K562 (cell line): Measurements from ENCODE around the gene SLC1A4. TPM values are rescaled to one million over a fixed set of nuclear protein-coding genes. Genes with fewer than 3 reads are reported as not detected.

Experiments used
- ATAC-seq: fragments of 200-7000 bp; cut with Tn5 transposase; 3 replicates; pipeline ENCODE4 v1.9.1; 2020; ENCODE audit warnings: moderate library complexity
- BruUV-seq: library from RNA; stranded (reverse); fragments of 400-500 nt; replicated peaks from 2 replicates; lab custom pipeline; 2021; lab: Mats Ljungman, UMichigan
- CTCF ChIA-PET: fragments of 300-600 bp; formaldehyde crosslinking; extraction: SDS; loops from one replicate; lab custom pipeline; 2021; ENCODE audit warnings: low intra/inter-chr PET ratio; lab: Yijun Ruan, JAX
- POLR2A ChIA-PET: fragments of 300-600, 350-650 bp; sonication (Branson Sonifier 250); formaldehyde crosslinking; extraction: SDS; loops from one replicate; lab custom pipeline; 2021; ENCODE audit warnings: antibody characterized with exemption, inconsistent platforms; lab: Yijun Ruan, JAX
- DNase-seq, 4 experiments: peaks; one replicate each; pipeline versions ENCODE4 v3.0.0 to v3.0.0-alpha.2; 2011 to 2018; ENCODE audit warnings: low spot score in 3 of 4, mixed read lengths in 3 of 4; ENCODE audit errors: extremely low read depth in 1 of 4
- FAIRE-seq: peaks from 2 replicates; lab custom pipeline; 2011; peaks lifted over from hg19 to GRCh38; lab: Jason Lieb, UNC
- H2AFZ ChIP-seq: 2 replicates; pipeline ENCODE4 v1.6.0; 2011; ENCODE audit warnings: low read depth, low read length, control low read depth, inconsistent platforms
- H3K27ac ChIP-seq: fragments of 200-600 bp; 3 replicates; pipeline ENCODE4 v1.8.0; 2011; ENCODE audit warnings: low read depth, mild to moderate bottlenecking, control low read depth, inconsistent platforms, low read length, moderate library complexity, mixed read lengths; ENCODE audit errors: extremely low read depth
- H3K27me3 ChIP-seq, 2 experiments: fragments of 300-600 bp in 1 of 2; 2 replicates in 1 of 2; 3 replicates in 1 of 2; pipeline versions ENCODE4 v1.6.0 to v1.8.0; 2011; ENCODE audit warnings: inconsistent platforms in 2 of 2, low read length in 2 of 2, mild to moderate bottlenecking in 1 of 2, mixed read lengths in 1 of 2, moderate library complexity in 1 of 2; ENCODE audit not compliant: control insufficient read depth in 2 of 2, insufficient read depth in 2 of 2
- H3K36me3 ChIP-seq: fragments of 300-600 bp; 3 replicates; pipeline ENCODE4 v1.8.0; 2011; ENCODE audit warnings: mild to moderate bottlenecking, low read length, inconsistent platforms; ENCODE audit not compliant: control insufficient read depth, insufficient read depth
- H3K4me1 ChIP-seq, 2 experiments: fragments of 200-600 bp in 1 of 2; replicated peaks in 1 of 2; 2 replicates in 1 of 2; 3 replicates in 1 of 2; pipeline versions ENCODE4 v1.5.1 to v1.8.0; 2011; ENCODE audit warnings: inconsistent platforms in 2 of 2, low read length in 2 of 2, mild to moderate bottlenecking in 1 of 2, mixed read lengths in 1 of 2, moderate library complexity in 1 of 2; ENCODE audit not compliant: control insufficient read depth in 2 of 2, insufficient read depth in 2 of 2
- H3K4me2 ChIP-seq: 2 replicates; pipeline ENCODE4 v1.6.1; 2011; ENCODE audit warnings: low read length, control low read depth, inconsistent platforms, mixed read lengths; ENCODE audit not compliant: insufficient read depth
- H3K4me3 ChIP-seq: fragments of 200-600 bp; sonication (generic), shearing (Covaris generic); 2 replicates; pipeline ENCODE4 v1.5.1; 2016; ENCODE audit warnings: control low read depth, inconsistent platforms
- H3K79me2 ChIP-seq: fragments of 200-600 bp; 3 replicates; pipeline ENCODE4 v1.8.0; 2011; ENCODE audit warnings: low read length, inconsistent platforms; ENCODE audit not compliant: control insufficient read depth, insufficient read depth
- H3K9ac ChIP-seq, 2 experiments: 2 replicates each; pipeline versions ENCODE4 v1.6.0 to v1.6.1; 2011; ENCODE audit warnings: low read depth in 2 of 2, low read length in 2 of 2, control low read depth in 1 of 2, inconsistent platforms in 1 of 2, mild to moderate bottlenecking in 1 of 2, mixed read lengths in 1 of 2; ENCODE audit not compliant: insufficient read depth in 1 of 2
- H3K9me1 ChIP-seq: one replicate; pipeline ENCODE4 v1.6.0; 2011; ENCODE audit warnings: inconsistent platforms, mild to moderate bottlenecking, low read length, moderate library complexity; ENCODE audit not compliant: control insufficient read depth, insufficient read depth
- H3K9me3 ChIP-seq: replicated peaks from 2 replicates; pipeline ENCODE4 v1.5.1; 2011; ENCODE audit warnings: low read depth, low read length, inconsistent platforms; ENCODE audit not compliant: control insufficient read depth, insufficient read depth
- H4K20me1 ChIP-seq: replicated peaks from 2 replicates; pipeline ENCODE4 v1.6.1; 2011; ENCODE audit warnings: low read length, inconsistent platforms, mixed read lengths; ENCODE audit not compliant: control insufficient read depth, insufficient read depth
- CC2D1A ChIP-seq: fragments of 450-650 bp; IDR thresholded peaks from 2 replicates; pipeline ENCODE4 v1.6.1; 2017; ENCODE audit warnings: mild to moderate bottlenecking
- CCNT2 ChIP-seq: IDR thresholded peaks from 2 replicates; pipeline ENCODE4 v1.6.1; 2011; ENCODE audit warnings: borderline replicate concordance, low read depth, mild to moderate bottlenecking, moderate library complexity, mixed read lengths, low read length; ENCODE audit not compliant: insufficient read length; ENCODE audit errors: extremely low read depth
- CEBPG ChIP-seq, 3 experiments: fragments of 200-800 bp in 1 of 3; sonication (Bioruptor generic) in 1 of 3; sonication (generic) in 1 of 3; formaldehyde crosslinking in 1 of 3; IDR thresholded peaks in 2 of 3; conservative IDR thresholded peaks in 1 of 3; 2 replicates each; pipeline versions ENCODE4 v1.6.1 to v1.8.0; 2016 to 2022; ENCODE audit warnings: missing compliant biosample characterization in 2 of 3, missing genetic modification characterization in 2 of 3, mild to moderate bottlenecking in 1 of 3, missing genetic modification reagents in 1 of 3
- NCOA6 ChIP-seq: fragments of 450-650 bp; IDR thresholded peaks from 2 replicates; pipeline ENCODE4 v1.6.1; 2017; ENCODE audit warnings: mild to moderate bottlenecking
- PCBP2 ChIP-seq: fragments of 200-400 bp; formaldehyde crosslinking; IDR thresholded peaks from 2 replicates; pipeline ENCODE4 v1.6.1; 2018; ENCODE audit warnings: low read length, low read depth, mild to moderate bottlenecking, moderate library complexity; ENCODE audit not compliant: poor library complexity, severe bottlenecking
- PHB ChIP-seq: fragments of 250-450 bp; sonication (Bioruptor Pico); IDR thresholded peaks from 2 replicates; pipeline ENCODE4 v1.5.0; 2021
- PYGO2 ChIP-seq: fragments of 450-650 bp; IDR thresholded peaks from 2 replicates; pipeline ENCODE4 v1.6.1; 2016; ENCODE audit warnings: mild to moderate bottlenecking, missing genetic modification characterization, moderate library complexity, missing compliant biosample characterization
- SAFB2 ChIP-seq: fragments of 200-400 bp; formaldehyde crosslinking; IDR thresholded peaks from 2 replicates; pipeline ENCODE4 v1.6.1; 2018; ENCODE audit warnings: borderline replicate concordance, low read length, low read depth, moderate library complexity; ENCODE audit not compliant: severe bottlenecking
- STAT5B ChIP-seq: fragments of 250-450 bp; sonication (Bioruptor Pico); IDR thresholded peaks from 2 replicates; pipeline ENCODE4 v1.8.0; 2021; ENCODE audit warnings: mild to moderate bottlenecking, inconsistent platforms
- ZNF408 ChIP-seq: fragments of 250-450 bp; sonication (Bioruptor Pico); IDR thresholded peaks from 2 replicates; pipeline ENCODE4 v1.4.0; 2020; ENCODE audit warnings: low read depth, mild to moderate bottlenecking, moderate library complexity
- WGBS: fragments of 100-300 bp; shearing (Covaris generic); methylation state at CpG from one replicate; pipeline ENCODE4 v1.1.6; 2016; ENCODE audit warnings: low coverage, mixed read lengths; ENCODE audit not compliant: insufficient coverage; ENCODE audit errors: missing lambda C conversion rate; 5-methylcytosine and 5-hydroxymethylcytosine counted together
- in situ Hi-C: fragments of 300-500 bp; cut with MboI; formaldehyde crosslinking; loops from 4 replicates; pipeline ENCODE4 v1.15.0; 2018; ENCODE audit warnings: inconsistent platforms, mixed read lengths
- intact Hi-C: fragments of 100-400 bp; cut with micrococcal nuclease; formaldehyde crosslinking; loops from 2 replicates; pipeline ENCODE4 v1.14.2; 2022
- polyA plus RNA-seq, 8 experiments: library from polyadenylated mRNA; depleted of rRNA in 4 of 8; stranded (reverse) in 5 of 8; unstranded in 3 of 8; fragments of >200 nt; fragmentation: Nextera tagmentation in 2 of 8; fragmentation: Illumina TruSeq in 1 of 8; extraction: Ambion mirVana in 2 of 8; extraction: Trizol in 1 of 8; gene quantifications; 2 replicates each; pipeline versions ENCODE4 v1.2.1 to v1.2.3, GENCODE V29; 2011 to 2014; ENCODE audit warnings: inconsistent platforms in 1 of 8, missing spikeins in 1 of 8
- total RNA-seq, 7 experiments: library from RNA; depleted of rRNA in 6 of 7; stranded (reverse); fragments of >200 nt in 6 of 7; fragmentation: Illumina TruSeq in 2 of 7; extraction: Trizol in 2 of 7; gene quantifications; 2 replicates each; pipeline versions ENCODE4 v1.2.1 to v1.2.3, GENCODE V29; 2011 to 2021; ENCODE audit warnings: low replicate concordance in 1 of 7
- TF ChIP-seq, protein P1 (sequence below): fragments of 450-650 bp; IDR thresholded peaks from 2 replicates; pipeline ENCODE4 v1.6.1; 2016; ENCODE audit warnings: low read depth, mild to moderate bottlenecking, moderate library complexity
- TF ChIP-seq, protein P2 (sequence below): fragments of 450-650 bp; formaldehyde crosslinking; IDR thresholded peaks from 2 replicates; pipeline ENCODE4 v1.4.0; 2020; ENCODE audit warnings: mild to moderate bottlenecking, moderate library complexity

The SLC1A4 gene
- total and polyA plus RNA-seq, 9 of the 15 experiments (the other 6 are each of a cell fraction or from before 2014, with no cell fraction given), result 4.4 to 24.0 (median 10.9) TPM

DNA sequence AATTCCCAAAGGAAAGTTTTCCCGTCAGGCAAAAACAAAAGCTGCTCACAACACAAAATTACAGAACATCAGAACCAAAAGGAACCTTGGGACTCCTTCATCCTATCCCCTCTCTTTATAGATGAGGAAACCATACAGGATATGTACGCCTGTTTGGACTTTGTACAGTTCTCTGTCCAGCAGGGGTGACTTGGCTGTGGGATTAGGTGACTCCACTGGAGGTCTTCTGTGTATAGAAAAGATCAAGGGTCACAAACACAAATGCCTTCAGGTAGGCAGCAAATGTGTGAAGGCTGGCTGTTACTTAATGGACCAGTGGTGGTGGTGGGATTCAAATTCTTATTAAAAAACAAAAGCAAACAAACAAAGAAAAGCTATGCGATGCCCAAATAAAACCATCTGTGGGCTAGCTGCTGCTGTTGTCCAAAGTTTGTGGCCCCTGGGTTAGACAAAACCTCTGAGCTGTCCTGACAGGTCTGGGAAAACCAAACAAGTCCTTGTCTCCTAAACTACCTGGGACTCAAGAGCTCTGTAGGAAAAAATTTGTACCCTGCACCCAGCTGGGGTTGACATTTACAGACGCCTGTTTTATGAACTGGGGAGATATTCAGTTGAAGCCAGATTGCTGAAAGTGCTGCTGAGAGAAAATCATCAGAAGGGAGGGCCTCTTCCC is 65.7 kb downstream of the SLC1A4 start:
- in situ Hi-C loops (no loop called here), intact Hi-C loops (no loop called here)
- POLR2A ChIA-PET, result interaction anchor here (0.6 to 2.3 kb wide), 6 partner anchors 8 to 183 kb away, joined by 3 to 9 read pairs (median 3); no protein-coding TSS in a partner anchor
- 76% methylated on average over 4 of the region's 4 CpGs for WGBS
- Histone ChIP-seq H3K4me1 (peaks cover 12 to 27% of the 10 kb centered on the region in 2 experiments; a peak in 4 of 5 replicates), H4K20me1 (peaks cover 6% of the 10 kb centered on the region), H3K36me3 (no peaks in the 10 kb centered on the region; the same call in 2 of the 3 replicates), H3K79me2 (peaks cover 21% of the 10 kb centered on the region), H3K27me3 (no peaks in the 10 kb centered on the region), H3K9me3 (no peaks in the 10 kb centered on the region), H3K9me1 (no peaks in the 10 kb centered on the region), H2AFZ (no peak overlapping the region), H3K27ac (no peak overlapping the region), H3K9ac (peak overlapping the region in 1 of 2 experiments; percentile 94; a peak in 1 of 4 replicates), H3K4me2 (peak overlapping the region; percentile 81), H3K4me3 (no peak overlapping the region)
- TF ChIP-seq, protein P1, sequence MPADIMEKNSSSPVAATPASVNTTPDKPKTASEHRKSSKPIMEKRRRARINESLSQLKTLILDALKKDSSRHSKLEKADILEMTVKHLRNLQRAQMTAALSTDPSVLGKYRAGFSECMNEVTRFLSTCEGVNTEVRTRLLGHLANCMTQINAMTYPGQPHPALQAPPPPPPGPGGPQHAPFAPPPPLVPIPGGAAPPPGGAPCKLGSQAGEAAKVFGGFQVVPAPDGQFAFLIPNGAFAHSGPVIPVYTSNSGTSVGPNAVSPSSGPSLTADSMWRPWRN, result no peak
- no peak for TF ChIP-seq STAT5B (CRISPR knock-in tag)
- TF ChIP-seq PCBP2, result no peak
- TF ChIP-seq PHB, result no peak
- no peak for TF ChIP-seq CC2D1A
- TF ChIP-seq, protein P2, sequence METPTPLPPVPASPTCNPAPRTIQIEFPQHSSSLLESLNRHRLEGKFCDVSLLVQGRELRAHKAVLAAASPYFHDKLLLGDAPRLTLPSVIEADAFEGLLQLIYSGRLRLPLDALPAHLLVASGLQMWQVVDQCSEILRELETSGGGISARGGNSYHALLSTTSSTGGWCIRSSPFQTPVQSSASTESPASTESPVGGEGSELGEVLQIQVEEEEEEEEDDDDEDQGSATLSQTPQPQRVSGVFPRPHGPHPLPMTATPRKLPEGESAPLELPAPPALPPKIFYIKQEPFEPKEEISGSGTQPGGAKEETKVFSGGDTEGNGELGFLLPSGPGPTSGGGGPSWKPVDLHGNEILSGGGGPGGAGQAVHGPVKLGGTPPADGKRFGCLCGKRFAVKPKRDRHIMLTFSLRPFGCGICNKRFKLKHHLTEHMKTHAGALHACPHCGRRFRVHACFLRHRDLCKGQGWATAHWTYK (CRISPR knock-in tag), result no peak
- TF ChIP-seq CCNT2, result no peak
- no peak for TF ChIP-seq NCOA6
- TF ChIP-seq ZNF408 (CRISPR knock-in tag), result no peak
- no peak for TF ChIP-seq CEBPG (CRISPR knock-in tag; IDR thresholded peaks at IDR 0.05)
- no peak for TF ChIP-seq CEBPG (tag; conservative IDR thresholded peaks at IDR 0.05 in 1 of 2, IDR thresholded peaks at IDR 0.05 in 1 of 2)
- no peak for TF ChIP-seq PYGO2 (tag)
- no peak for TF ChIP-seq SAFB2
- FAIRE-seq (no peak), ATAC-seq (no peak), DNase-seq (no peak)
- BruUV-seq, result no TSS peak
- CTCF ChIA-PET, result no interaction called here
